Spleen (tissue), 7 donors: Measurements from ENCODE around the gene FADS2.
"Not testable (repeated sequence)": the region's sequence is repeated elsewhere in the genome, so short reads cannot be mapped to it uniquely, and the experiment has no call there.

Experiments
- CTCF ChIP-seq, 11 experiments: fragments of 200-600 bp in 7 of 11; fragments of 450-650 bp in 4 of 11; sonication (generic) in 4 of 11; IDR thresholded peaks in 8 of 11; conservative IDR thresholded peaks in 3 of 11; 1 replicate in 7 of 11; 2 replicates in 4 of 11; pipeline versions ENCODE4 v1.4.0 to v1.8.0; 2016 to 2021; ENCODE audit warnings: antibody characterized with exemption in 11 of 11, inconsistent platforms in 4 of 11, mild to moderate bottlenecking in 1 of 11
- POLR2A ChIP-seq, 3 donors: fragments of 450-650 bp; IDR thresholded peaks; one replicate each; pipeline ENCODE4 v1.5.1; 2017; ENCODE audit warnings: antibody characterized with exemption in 3 of 3, mild to moderate bottlenecking in 1 of 3
- POLR2AphosphoS5 ChIP-seq, 3 donors: sonication (generic); formaldehyde crosslinking; IDR thresholded peaks; one replicate each; pipeline ENCODE4 v1.5.1; 2017; ENCODE audit warnings: antibody characterized with exemption in 3 of 3
- donor health status: DM: no; HTN: no; CAD: no; lungs with moderate emphysema.
- donor health status: DM: no; HTN: no; CAD: no.
- donor health status: DM: no; HTN: no; CAD: no.

GRCh38 chr11:61882267-61882666, 54.2 kb downstream of the FADS2 start:
- TF ChIP-seq CTCF (IDR thresholded peaks at IDR 0.05 in 8 of 11, conservative IDR thresholded peaks at IDR 0.05 in 3 of 11); POLR2A (IDR thresholded peaks at IDR 0.05); POLR2AphosphoS5 (IDR thresholded peaks at IDR 0.05): not testable (repeated sequence)
